LNCaP clone FGC (cell line): ENCODE measurements around the gene TMEM238L.

ENCODE experiments used
- DNase-seq: peaks from one replicate; pipeline ENCODE4 v3.0.0-alpha.2; 2011; ENCODE audit warnings: low read depth
- H3K4me3 ChIP-seq: 2 replicates; pipeline ENCODE4 v1.5.1; 2011; ENCODE audit warnings: mild to moderate bottlenecking, low read depth, low read length, control low read depth
- TF ChIP-seq, protein P1 (sequence below): IDR thresholded peaks from 2 replicates; pipeline ENCODE4 v1.5.1; 2012; ENCODE audit warnings: mild to moderate bottlenecking; ENCODE audit not compliant: control insufficient read depth, insufficient read depth; ENCODE audit errors: extremely low read depth

TMEM238L gene

DNA sequence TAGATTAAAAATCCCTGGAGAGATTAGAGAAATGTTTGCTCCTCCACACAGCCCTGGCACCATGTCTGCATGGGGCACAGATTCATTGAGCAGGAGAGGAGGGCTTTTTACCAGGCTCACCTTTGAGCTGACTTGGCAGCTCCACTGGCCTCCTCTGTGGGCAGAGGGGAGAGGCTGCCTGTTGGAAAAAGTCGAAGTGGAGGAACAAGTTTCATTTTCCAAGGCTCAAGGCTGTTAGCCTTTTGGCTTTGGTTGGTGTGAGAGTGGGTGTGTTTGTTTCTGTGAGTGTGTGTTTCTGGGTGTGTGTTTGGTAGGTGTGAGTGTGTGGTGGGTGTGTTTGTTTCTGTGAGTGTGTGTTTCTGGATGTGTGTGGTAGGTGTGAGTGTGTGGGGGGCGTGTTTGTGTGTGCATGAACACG is 5.6 kb downstream of the TMEM238L start:
- DNase-seq = peak; percentile 48
- no peak overlapping the region for H3K4me3 ChIP-seq
- TF ChIP-seq, protein P1, sequence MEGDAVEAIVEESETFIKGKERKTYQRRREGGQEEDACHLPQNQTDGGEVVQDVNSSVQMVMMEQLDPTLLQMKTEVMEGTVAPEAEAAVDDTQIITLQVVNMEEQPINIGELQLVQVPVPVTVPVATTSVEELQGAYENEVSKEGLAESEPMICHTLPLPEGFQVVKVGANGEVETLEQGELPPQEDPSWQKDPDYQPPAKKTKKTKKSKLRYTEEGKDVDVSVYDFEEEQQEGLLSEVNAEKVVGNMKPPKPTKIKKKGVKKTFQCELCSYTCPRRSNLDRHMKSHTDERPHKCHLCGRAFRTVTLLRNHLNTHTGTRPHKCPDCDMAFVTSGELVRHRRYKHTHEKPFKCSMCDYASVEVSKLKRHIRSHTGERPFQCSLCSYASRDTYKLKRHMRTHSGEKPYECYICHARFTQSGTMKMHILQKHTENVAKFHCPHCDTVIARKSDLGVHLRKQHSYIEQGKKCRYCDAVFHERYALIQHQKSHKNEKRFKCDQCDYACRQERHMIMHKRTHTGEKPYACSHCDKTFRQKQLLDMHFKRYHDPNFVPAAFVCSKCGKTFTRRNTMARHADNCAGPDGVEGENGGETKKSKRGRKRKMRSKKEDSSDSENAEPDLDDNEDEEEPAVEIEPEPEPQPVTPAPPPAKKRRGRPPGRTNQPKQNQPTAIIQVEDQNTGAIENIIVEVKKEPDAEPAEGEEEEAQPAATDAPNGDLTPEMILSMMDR = no peak

DNA sequence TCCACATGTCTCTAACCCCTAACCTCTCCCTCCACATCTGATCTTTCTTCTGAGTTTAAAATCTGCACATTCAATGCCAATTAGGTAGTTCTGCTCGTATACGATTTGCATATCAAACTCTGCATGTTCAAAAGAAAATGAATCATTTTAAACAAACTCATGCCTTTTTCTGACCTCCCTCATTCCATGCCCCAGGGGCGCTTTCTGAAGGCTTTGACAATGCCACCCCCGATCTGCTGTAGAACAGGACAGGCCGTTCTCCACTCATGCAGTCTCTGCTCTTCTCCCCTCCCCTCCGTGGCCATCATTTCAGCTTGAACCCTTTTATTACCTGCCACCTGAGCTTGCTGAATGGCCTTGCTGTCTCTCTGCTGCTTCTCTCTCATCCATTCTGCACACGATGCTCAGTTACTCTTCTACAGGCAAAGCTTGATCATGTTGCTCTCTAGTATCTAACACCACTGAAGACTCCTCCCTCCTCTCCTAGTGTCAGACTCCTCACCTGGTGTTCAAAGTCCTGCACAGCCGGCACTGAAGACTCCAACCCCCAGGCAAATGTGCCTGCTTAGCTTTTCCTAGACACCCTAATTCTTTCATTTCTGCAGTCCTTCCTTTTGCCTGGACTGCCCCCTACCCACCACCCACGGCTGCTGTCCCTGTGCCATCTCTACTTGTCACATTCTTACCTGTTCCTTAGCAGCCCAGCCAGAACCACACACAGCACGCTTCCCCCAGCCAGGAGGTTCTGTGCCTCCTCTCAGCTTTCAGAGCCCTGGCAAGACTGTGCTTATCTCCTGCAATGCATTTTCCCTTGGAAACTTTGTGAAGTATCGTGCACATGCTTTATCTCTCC is 6.2 kb downstream of the TMEM238L start:
- DNase-seq = no peak
- no peak overlapping the region for H3K4me3 ChIP-seq
- TF ChIP-seq, protein P1 = no peak

DNA sequence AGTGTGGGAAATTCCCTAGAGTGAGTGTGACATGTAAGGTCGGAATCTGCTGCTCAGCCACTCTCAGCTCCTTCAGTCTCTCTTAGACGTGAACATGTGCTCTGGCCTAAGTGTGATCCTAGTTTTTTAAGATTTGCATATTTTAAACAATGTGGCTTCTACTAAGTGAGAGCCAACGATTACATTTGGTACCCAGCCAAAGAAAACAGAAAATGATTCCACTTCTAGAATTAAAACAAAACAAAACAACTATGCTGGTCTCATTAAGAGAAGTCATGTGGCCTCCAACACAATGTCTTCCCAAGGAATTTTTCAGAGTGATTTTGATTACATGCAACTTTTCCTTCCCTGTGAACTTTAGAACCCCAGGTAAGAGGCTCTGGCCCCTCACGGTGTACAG is 10.1 kb downstream of the TMEM238L start:
- H3K4me3 ChIP-seq = no peak overlapping the region
- DNase-seq = no peak
- TF ChIP-seq, protein P1 = no peak

DNA sequence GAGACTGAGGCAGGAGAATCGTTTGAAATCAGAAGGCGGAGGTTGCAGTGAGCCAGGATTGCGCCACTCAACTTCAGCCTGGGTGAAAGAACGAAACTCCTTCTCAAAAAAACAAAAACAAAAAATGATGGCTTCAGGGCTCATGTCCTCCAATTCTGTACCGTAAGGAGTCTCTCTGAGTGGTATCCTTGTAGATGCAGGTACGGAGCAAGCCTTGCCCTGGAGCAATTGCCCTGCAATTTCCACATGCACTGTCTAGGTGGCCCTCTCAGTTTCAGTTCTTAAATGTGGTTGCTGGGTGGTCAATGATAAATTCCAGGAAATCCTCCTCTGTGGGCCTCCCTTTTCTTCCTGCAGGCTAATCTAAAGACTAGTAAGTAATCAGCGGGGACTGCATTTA is 10.6 kb downstream of the TMEM238L start:
- TF ChIP-seq, protein P1 = no peak
- H3K4me3 ChIP-seq = no peak overlapping the region
- no peak for DNase-seq

DNA sequence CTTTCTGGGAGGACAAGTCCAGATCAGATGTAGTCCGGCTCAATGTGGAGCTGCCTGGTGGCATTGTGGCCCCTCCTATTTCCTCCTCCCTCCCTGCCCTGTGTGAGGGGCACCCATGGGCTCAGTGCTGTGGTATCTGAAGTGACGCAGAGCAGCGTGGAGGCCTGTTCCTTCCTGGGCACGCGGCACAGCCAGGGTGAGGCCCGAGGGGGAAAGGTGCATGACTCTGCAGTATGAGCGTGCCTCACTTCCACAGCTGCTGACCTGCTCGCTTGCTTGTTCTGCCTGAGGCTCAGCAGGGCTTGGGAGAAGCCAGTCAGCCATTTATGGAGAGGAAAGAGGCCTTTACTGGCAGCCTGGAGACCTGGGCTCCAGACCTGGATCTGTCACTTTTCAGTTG is 11.7 kb downstream of the TMEM238L start:
- no peak for DNase-seq
- H3K4me3 ChIP-seq = no peak overlapping the region
- TF ChIP-seq, protein P1 = no peak

DNA sequence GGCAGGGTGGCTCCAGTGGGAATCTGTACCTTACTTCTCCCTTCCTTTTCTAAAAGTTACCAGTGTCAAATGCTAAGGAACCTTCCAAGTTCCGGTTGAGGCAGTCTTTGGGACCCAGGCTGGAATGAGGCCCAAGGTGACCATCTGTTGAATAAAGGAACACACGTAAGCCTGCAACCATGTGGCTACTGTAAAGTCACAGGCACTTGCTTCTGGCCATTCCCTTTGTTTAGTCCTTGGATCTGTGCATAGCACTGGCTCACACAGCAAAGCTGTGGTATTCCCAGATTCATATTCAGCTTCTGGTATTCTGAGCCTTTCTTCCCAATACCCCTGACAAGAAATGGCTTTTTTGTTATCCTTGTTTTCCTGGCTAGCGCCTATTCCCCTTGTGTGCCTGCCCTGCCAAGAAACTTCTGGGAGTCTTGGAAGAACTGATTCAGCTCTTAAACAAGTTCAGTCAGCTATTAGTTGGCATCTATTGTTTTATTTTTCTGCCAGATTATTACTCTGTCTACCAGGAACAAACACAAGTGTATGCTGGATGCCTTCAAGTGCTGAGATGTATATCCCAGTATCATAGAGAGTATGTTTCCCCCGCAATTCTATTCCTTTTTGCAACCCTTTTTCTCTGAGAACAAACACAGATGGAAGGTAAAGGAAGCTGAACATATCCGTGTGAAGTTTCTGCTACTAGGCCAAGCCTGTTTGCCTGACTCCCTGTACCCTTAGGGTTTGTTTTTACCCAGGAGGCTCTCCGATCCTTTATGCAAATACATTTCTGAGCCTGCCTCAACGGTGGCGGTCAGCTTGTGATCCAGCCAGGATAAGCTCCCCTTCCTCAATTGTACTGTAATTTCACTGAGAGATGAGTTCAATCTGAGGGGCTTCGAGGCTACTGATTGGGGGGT is 13.2 kb downstream of the TMEM238L start:
- H3K4me3 ChIP-seq = no peak overlapping the region
- DNase-seq = peak; percentile 84
- TF ChIP-seq, protein P1 = no peak
